Ishikawa (cell line): Measurements from ENCODE around the gene CCDC15.

Source experiments
- CEBPB ChIP-seq: IDR thresholded peaks from 2 replicates; pipeline ENCODE4 v1.6.1; 2012
- CREB1 ChIP-seq: IDR thresholded peaks from 2 replicates; pipeline ENCODE4 v1.6.1; 2012; ENCODE audit warnings: low read depth
- EGR1 ChIP-seq: IDR thresholded peaks from 2 replicates; pipeline ENCODE4 v1.6.1; 2012
- EP300 ChIP-seq: IDR thresholded peaks from 2 replicates; pipeline ENCODE4 v1.6.1; 2012; ENCODE audit warnings: borderline replicate concordance
- FOXM1 ChIP-seq: IDR thresholded peaks from 2 replicates; pipeline ENCODE4 v1.6.1; 2012; ENCODE audit warnings: low read depth, borderline replicate concordance
- MAX ChIP-seq: IDR thresholded peaks from 2 replicates; pipeline ENCODE4 v1.6.1; 2012
- NFIC ChIP-seq: IDR thresholded peaks from 2 replicates; pipeline ENCODE4 v1.6.1; 2012
- RAD21 ChIP-seq: IDR thresholded peaks from 2 replicates; pipeline ENCODE4 v1.6.1; 2012; ENCODE audit warnings: low read depth
- REST ChIP-seq: IDR thresholded peaks from 2 replicates; pipeline ENCODE4 v1.6.1; 2012; ENCODE audit warnings: low read depth, mild to moderate bottlenecking
- TAF1 ChIP-seq: IDR thresholded peaks from 2 replicates; pipeline ENCODE4 v1.6.1; 2012; ENCODE audit warnings: low read depth, mild to moderate bottlenecking
- TCF12 ChIP-seq: IDR thresholded peaks from 2 replicates; pipeline ENCODE4 v1.6.1; 2012; ENCODE audit warnings: low read depth
- TEAD4 ChIP-seq: IDR thresholded peaks from 2 replicates; pipeline ENCODE4 v1.6.1; 2012
- USF1 ChIP-seq: IDR thresholded peaks from 2 replicates; pipeline ENCODE4 v1.6.1; 2012
- YY1 ChIP-seq: IDR thresholded peaks from 2 replicates; pipeline ENCODE4 v1.6.1; 2012; ENCODE audit warnings: low read depth
- ZBTB7A ChIP-seq: IDR thresholded peaks from 2 replicates; pipeline ENCODE4 v1.6.1; 2012; ENCODE audit warnings: low read depth

Gene CCDC15

GRCh38 chr11:125064070-125064469, 110.1 kb downstream of the CCDC15 start:
- TF ChIP-seq TAF1: no peak
- TF ChIP-seq FOXM1: no peak
- TF ChIP-seq EP300: no peak
- no peak for TF ChIP-seq NFIC
- no peak for TF ChIP-seq YY1
- TF ChIP-seq TEAD4: no peak

- no peak for TF ChIP-seq TAF1
- no peak for TF ChIP-seq ZBTB7A
- TF ChIP-seq EGR1: no peak
- no peak for TF ChIP-seq NFIC
- no peak for TF ChIP-seq TEAD4
- TF ChIP-seq CREB1: no peak
- TF ChIP-seq TCF12: no peak
- no peak for TF ChIP-seq EP300
- no peak for TF ChIP-seq REST
- no peak for TF ChIP-seq MAX
- no peak for TF ChIP-seq FOXM1
- no peak for TF ChIP-seq RAD21
Observed at GRCh38 chr11:125068368-125068767, 114.4 kb downstream of the CCDC15 start.

GRCh38 chr11:125069008-125069407, 115.0 kb downstream of the CCDC15 start:
- TF ChIP-seq TCF12 (no peak), CEBPB (no peak), TAF1 (no peak), FOXM1 (no peak), USF1 (no peak), RAD21 (no peak), MAX (no peak), REST (no peak), ZBTB7A (no peak), EP300 (no peak), TEAD4 (no peak), YY1 (no peak), NFIC (no peak), EGR1 (no peak), CREB1 (no peak)

- no peak for TF ChIP-seq CREB1
- no peak for TF ChIP-seq RAD21
- TF ChIP-seq EGR1: no peak
- no peak for TF ChIP-seq YY1
- TF ChIP-seq ZBTB7A: no peak
- TF ChIP-seq MAX: no peak
- TF ChIP-seq USF1: no peak
- no peak for TF ChIP-seq FOXM1
- no peak for TF ChIP-seq REST
- no peak for TF ChIP-seq TCF12
- TF ChIP-seq TEAD4: no peak
- no peak for TF ChIP-seq NFIC
- TF ChIP-seq CEBPB: no peak
- TF ChIP-seq TAF1: no peak
- no peak for TF ChIP-seq EP300
Observed at GRCh38 chr11:125069796-125070195, 115.8 kb downstream of the CCDC15 start.
